ENCODE measurements around the gene CTSA.

- TF ChIP-seq CTCF (IDR thresholded peaks at IDR 0.05; ENCODE audit: low read depth, low read length, poor library complexity, severe bottlenecking) (no peak), EZH2phosphoT487 (IDR thresholded peaks at IDR 0.05; ENCODE audit: borderline replicate concordance, low read length) (no peak)
These were observed 28.6 kb downstream of the CTSA start for GRCh38 chr20:45919542-45920399.
